Smooth muscle cell (in vitro differentiated cells): ENCODE measurements around the gene DLK1. TPM values are rescaled to one million over a fixed set of nuclear protein-coding genes. Genes with fewer than 3 reads are reported as not detected.

Source experiments
- DNase-seq: peaks from one replicate; lab custom pipeline; 2025; ENCODE audit not compliant: unreplicated experiment; lab: John Stamatoyannopoulos, UW
- H2AFZ ChIP-seq: fragments of 200-600 bp; sonication (generic); 2 replicates; pipeline ENCODE4 v1.6.0; 2016; ENCODE audit warnings: antibody characterized with exemption, low read depth, mild to moderate bottlenecking
- H3F3A ChIP-seq: fragments of 200-600 bp; sonication (generic); 2 replicates; pipeline ENCODE4 v1.6.0; 2017; ENCODE audit warnings: antibody characterized with exemption, low read depth
- H3K27ac ChIP-seq: fragments of 200-600 bp; sonication (generic); 2 replicates; pipeline ENCODE4 v1.5.1; 2016; ENCODE audit warnings: low read depth, mild to moderate bottlenecking
- H3K27me3 ChIP-seq: fragments of 200-600 bp; sonication (generic); 2 replicates; pipeline ENCODE4 v1.6.1; 2016; ENCODE audit warnings: low read depth, mild to moderate bottlenecking
- H3K36me3 ChIP-seq: fragments of 200-600 bp; sonication (generic); 2 replicates; pipeline ENCODE4 v1.5.1; 2016; ENCODE audit warnings: low read depth
- H3K4me1 ChIP-seq: fragments of 200-600 bp; sonication (generic); 2 replicates; pipeline ENCODE4 v1.5.1; 2016; ENCODE audit warnings: low read depth
- H3K4me2 ChIP-seq: fragments of 200-600 bp; sonication (generic); 2 replicates; pipeline ENCODE4 v1.6.0; 2016; ENCODE audit warnings: mild to moderate bottlenecking
- H3K4me3 ChIP-seq: fragments of 200-600 bp; sonication (generic); 2 replicates; pipeline ENCODE4 v1.5.1; 2016; ENCODE audit warnings: mild to moderate bottlenecking
- H3K79me2 ChIP-seq: fragments of 200-600 bp; sonication (generic); 2 replicates; pipeline ENCODE4 v1.6.0; 2016; ENCODE audit warnings: low read depth, mild to moderate bottlenecking
- H3K9ac ChIP-seq: fragments of 200-600 bp; sonication (generic); 2 replicates; pipeline ENCODE4 v1.6.0; 2016; ENCODE audit warnings: low read depth
- H3K9me3 ChIP-seq: fragments of 200-600 bp; sonication (generic); replicated peaks from 2 replicates; pipeline ENCODE4 v1.5.1; 2016; ENCODE audit warnings: low read depth
- H4K20me1 ChIP-seq: fragments of 200-600 bp; sonication (generic); 2 replicates; pipeline ENCODE4 v1.6.0; 2016; ENCODE audit warnings: low read depth
- WGBS: methylation state at CpG from one replicate; pipeline ENCODE4 v1.1.7; 2016; ENCODE audit warnings: low lambda C conversion rate; 5-methylcytosine and 5-hydroxymethylcytosine counted together
- polyA plus RNA-seq: library from polyadenylated mRNA; unstranded; fragments of >200 nt; fragmentation: Nextera tagmentation; extraction: Ambion mirVana; gene quantifications from 2 replicates; pipeline ENCODE4 v1.2.1, GENCODE V29; 2016
- total RNA-seq: library from RNA; depleted of rRNA; stranded (reverse); fragments of >200 nt; gene quantifications from 2 replicates; pipeline ENCODE4 v1.2.3, GENCODE V29; 2014
- TF ChIP-seq, protein P1 (sequence below): fragments of 200-600 bp; sonication (generic); IDR thresholded peaks from 2 replicates; pipeline ENCODE4 v1.5.1; 2017; ENCODE audit warnings: borderline replicate concordance, mild to moderate bottlenecking, antibody characterized with exemption; ENCODE audit not compliant: insufficient read depth, poor library complexity, severe bottlenecking

The DLK1 gene
- total and polyA plus RNA-seq, 2 experiments from 2014 or later: 3,515 to 15,731 TPM

DNA sequence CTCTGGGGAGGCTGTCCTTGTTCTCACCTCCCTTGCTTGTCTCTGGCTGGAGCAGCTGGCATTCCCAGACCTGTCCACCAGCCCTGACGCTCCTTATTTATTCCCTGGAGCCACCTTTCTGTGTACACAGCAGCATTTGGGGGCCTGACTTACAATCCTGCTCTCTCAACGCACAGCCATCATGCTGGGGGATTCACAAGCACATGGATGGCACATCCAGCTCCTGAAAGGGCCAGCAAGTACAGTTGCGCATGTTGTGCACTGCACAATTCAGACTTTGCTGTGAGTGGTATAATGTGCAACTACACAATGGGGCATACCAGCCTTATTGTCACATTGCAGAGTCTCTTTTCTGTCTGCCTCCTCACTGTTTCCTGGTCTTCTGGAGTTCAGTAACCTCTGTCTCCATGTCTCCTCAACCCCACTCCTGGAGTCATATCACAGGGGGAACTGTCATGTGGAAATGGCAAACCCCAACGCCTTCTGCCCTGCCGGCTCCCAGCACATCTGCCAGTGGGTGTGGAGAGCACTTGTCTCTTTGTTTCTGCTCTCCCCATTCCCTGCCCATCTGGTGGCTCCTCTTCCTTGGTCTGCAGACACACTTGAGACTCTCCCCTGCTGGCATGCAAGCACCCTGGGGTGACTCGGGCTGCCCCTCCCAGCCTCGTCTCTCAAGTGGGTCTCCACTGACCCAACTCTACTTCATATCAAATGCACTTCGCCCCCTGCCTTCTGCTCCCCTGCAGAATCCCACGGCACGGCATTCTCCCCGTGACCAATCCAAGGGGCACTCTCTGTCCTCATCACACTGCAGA lies 58.0 kb downstream of the DLK1 start:
- Histone ChIP-seq H3K36me3 (no peaks in the 10 kb centered on the region), H3K27me3 (no peaks in the 10 kb centered on the region), H3K4me2 (no peak overlapping the region), H3K9ac (no peak overlapping the region), H3K4me1 (peaks cover 13% of the 10 kb centered on the region), H3K79me2 (no peaks in the 10 kb centered on the region), H3K9me3 (no peaks in the 10 kb centered on the region), H3K27ac (no peak overlapping the region), H2AFZ (no peak overlapping the region), H4K20me1 (no peaks in the 10 kb centered on the region), H3K4me3 (no peak overlapping the region), H3F3A (no peaks in the 10 kb centered on the region)
- DNase-seq: no peak
- 94% methylated on average over 11 of the region's 11 CpGs for WGBS
- TF ChIP-seq, protein P1, sequence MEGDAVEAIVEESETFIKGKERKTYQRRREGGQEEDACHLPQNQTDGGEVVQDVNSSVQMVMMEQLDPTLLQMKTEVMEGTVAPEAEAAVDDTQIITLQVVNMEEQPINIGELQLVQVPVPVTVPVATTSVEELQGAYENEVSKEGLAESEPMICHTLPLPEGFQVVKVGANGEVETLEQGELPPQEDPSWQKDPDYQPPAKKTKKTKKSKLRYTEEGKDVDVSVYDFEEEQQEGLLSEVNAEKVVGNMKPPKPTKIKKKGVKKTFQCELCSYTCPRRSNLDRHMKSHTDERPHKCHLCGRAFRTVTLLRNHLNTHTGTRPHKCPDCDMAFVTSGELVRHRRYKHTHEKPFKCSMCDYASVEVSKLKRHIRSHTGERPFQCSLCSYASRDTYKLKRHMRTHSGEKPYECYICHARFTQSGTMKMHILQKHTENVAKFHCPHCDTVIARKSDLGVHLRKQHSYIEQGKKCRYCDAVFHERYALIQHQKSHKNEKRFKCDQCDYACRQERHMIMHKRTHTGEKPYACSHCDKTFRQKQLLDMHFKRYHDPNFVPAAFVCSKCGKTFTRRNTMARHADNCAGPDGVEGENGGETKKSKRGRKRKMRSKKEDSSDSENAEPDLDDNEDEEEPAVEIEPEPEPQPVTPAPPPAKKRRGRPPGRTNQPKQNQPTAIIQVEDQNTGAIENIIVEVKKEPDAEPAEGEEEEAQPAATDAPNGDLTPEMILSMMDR: no peak

DNA sequence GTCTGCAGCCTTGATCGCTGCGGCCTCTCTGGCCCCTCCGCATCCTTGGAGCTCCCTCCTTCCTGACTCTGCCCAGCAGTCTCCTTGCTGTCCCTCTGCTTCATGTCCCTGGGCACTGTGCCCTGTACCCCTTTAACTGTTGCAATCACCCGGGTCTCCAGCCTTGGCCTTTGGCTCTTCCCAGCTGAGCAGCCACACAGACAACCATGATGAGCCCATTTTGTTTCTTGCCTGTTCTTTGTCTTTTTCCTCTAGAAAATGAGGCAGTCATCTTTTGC lies 58.6 kb downstream of the DLK1 start:
- Histone ChIP-seq H3K4me1 (peaks cover 16% of the 10 kb centered on the region), H4K20me1 (no peaks in the 10 kb centered on the region), H3K27ac (no peak overlapping the region), H3K79me2 (no peaks in the 10 kb centered on the region), H3F3A (peaks cover 2% of the 10 kb centered on the region), H3K4me3 (no peak overlapping the region), H3K36me3 (no peaks in the 10 kb centered on the region), H3K4me2 (no peak overlapping the region), H3K9ac (no peak overlapping the region), H3K9me3 (no peaks in the 10 kb centered on the region), H3K27me3 (no peaks in the 10 kb centered on the region), H2AFZ (no peak overlapping the region)
- TF ChIP-seq, protein P1: no peak
- WGBS: 96% methylated on average over 4 of the region's 4 CpGs
- no peak for DNase-seq

GRCh38 chr14:100785626-100786025 lies 58.9 kb downstream of the DLK1 start:
- TF ChIP-seq, protein P1: no peak
- Histone ChIP-seq H3K9ac (no peak overlapping the region), H3K4me1 (peaks cover 19% of the 10 kb centered on the region), H3K9me3 (no peaks in the 10 kb centered on the region), H3K27ac (peak overlapping the region; percentile 21), H4K20me1 (no peaks in the 10 kb centered on the region), H3F3A (peaks cover 5% of the 10 kb centered on the region), H3K27me3 (no peaks in the 10 kb centered on the region), H3K36me3 (no peaks in the 10 kb centered on the region), H2AFZ (no peak overlapping the region), H3K79me2 (no peaks in the 10 kb centered on the region), H3K4me3 (no peak overlapping the region), H3K4me2 (no peak overlapping the region)
- DNase-seq: no peak
- WGBS: 99% methylated on average over 7 of the region's 7 CpGs

GRCh38 chr14:100786131-100786530 lies 59.4 kb downstream of the DLK1 start:
- Histone ChIP-seq H4K20me1 (no peaks in the 10 kb centered on the region), H3K4me1 (peaks cover 23% of the 10 kb centered on the region), H3K36me3 (no peaks in the 10 kb centered on the region), H3K4me2 (peak overlapping the region; percentile 33), H3K4me3 (no peak overlapping the region), H3K9me3 (no peaks in the 10 kb centered on the region), H3K9ac (no peak overlapping the region), H3K79me2 (no peaks in the 10 kb centered on the region), H3F3A (peaks cover 6% of the 10 kb centered on the region), H3K27ac (peak overlapping the region; percentile 21), H3K27me3 (no peaks in the 10 kb centered on the region), H2AFZ (no peak overlapping the region)
- TF ChIP-seq, protein P1: no peak
- WGBS: 48% methylated on average over 11 of the region's 11 CpGs
- no peak for DNase-seq
